Right atrium auricular region (tissue), 2 donors: ENCODE results near the gene IGF1. TPM values are rescaled to one million over a fixed set of nuclear protein-coding genes. Genes with fewer than 3 reads are reported as not detected.

ENCODE experiments used
- DNase-seq: peaks from one replicate; pipeline ENCODE4 v3.0.0-alpha.2; 2019; ENCODE audit warnings: low spot score
- H3K27ac ChIP-seq, 2 donors: fragments of 200-600 bp; sonication (generic); 1 replicate in 1 of 2; 2 replicates in 1 of 2; pipeline ENCODE4 v1.5.1; 2016 to 2019
- H3K27me3 ChIP-seq, 2 donors: fragments of 200-600 bp; sonication (generic); one replicate each; pipeline versions ENCODE4 v1.5.1 to v1.6.0; 2017 to 2019
- H3K36me3 ChIP-seq: fragments of 200-600 bp; sonication (generic); one replicate; pipeline ENCODE4 v1.5.1; 2016
- H3K4me1 ChIP-seq, 2 donors: fragments of 200-600 bp; sonication (generic); one replicate each; pipeline versions ENCODE4 v1.5.1 to v1.6.0; 2017 to 2019
- H3K4me3 ChIP-seq, 2 donors: fragments of 200-600 bp; sonication (generic); 1 replicate in 1 of 2; 2 replicates in 1 of 2; pipeline ENCODE4 v1.5.1; 2017 to 2019; ENCODE audit warnings: mild to moderate bottlenecking in 1 of 2, moderate library complexity in 1 of 2
- H3K9me3 ChIP-seq, 2 donors: fragments of 200-600 bp; sonication (generic); one replicate each; pipeline ENCODE4 v1.5.1; 2019
- total RNA-seq, 2 donors: library from RNA; depleted of rRNA; stranded (reverse); fragments of >200 nt; gene quantifications; one replicate each; pipeline ENCODE4 v1.1.0, GENCODE V29; 2016
- TF ChIP-seq, protein P1 (sequence below), 2 donors: fragments of 200-600 bp; sonication (generic); IDR thresholded peaks; one replicate each; pipeline ENCODE4 v1.5.1; 2019; ENCODE audit warnings: antibody characterized with exemption in 2 of 2

Gene IGF1
- total RNA-seq, 2 donors from 2014 or later, result 11.4 to 26.1 TPM

DNA sequence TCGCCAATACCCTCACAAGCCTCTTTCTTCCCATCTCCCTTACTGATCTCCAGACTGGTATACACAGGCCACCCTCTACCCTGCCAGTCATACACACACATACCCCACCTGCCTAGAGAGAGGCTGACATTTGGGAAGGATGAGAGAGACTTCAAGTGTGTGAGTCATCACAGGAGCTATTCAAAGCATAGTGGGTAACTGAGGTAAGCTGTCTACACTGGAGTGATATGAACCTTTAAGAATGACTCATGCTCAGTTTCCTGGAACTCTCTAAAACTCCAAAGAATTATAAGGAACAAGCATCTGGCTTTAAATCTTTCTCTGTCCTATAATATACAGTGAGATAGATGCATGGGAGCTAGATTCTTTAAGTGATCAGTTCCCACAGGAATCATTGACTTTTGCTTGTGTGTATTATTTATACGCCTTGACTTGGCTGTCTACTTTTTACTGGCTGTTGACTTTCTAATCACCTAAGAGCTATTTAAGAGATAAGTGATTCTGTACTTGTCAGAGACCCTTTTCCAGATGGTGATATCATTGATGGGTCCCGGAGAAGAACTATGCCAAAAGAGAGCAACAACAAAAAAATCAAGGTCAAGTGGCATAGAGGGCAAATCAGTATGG, 5.8 kb downstream of the IGF1 start:
- H3K27ac ChIP-seq, result no peak overlapping the region
- H3K4me3 ChIP-seq, result no peak overlapping the region
- peaks cover 0 to 8% of the 10 kb centered on the region in 2 donors for H3K4me1 ChIP-seq
- TF ChIP-seq, protein P1, sequence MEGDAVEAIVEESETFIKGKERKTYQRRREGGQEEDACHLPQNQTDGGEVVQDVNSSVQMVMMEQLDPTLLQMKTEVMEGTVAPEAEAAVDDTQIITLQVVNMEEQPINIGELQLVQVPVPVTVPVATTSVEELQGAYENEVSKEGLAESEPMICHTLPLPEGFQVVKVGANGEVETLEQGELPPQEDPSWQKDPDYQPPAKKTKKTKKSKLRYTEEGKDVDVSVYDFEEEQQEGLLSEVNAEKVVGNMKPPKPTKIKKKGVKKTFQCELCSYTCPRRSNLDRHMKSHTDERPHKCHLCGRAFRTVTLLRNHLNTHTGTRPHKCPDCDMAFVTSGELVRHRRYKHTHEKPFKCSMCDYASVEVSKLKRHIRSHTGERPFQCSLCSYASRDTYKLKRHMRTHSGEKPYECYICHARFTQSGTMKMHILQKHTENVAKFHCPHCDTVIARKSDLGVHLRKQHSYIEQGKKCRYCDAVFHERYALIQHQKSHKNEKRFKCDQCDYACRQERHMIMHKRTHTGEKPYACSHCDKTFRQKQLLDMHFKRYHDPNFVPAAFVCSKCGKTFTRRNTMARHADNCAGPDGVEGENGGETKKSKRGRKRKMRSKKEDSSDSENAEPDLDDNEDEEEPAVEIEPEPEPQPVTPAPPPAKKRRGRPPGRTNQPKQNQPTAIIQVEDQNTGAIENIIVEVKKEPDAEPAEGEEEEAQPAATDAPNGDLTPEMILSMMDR (IDR thresholded peaks at IDR 0.05), result no peak
- no peaks in the 10 kb centered on the region for H3K9me3 ChIP-seq
- no peak for DNase-seq
- no peaks in the 10 kb centered on the region for H3K27me3 ChIP-seq
- no peaks in the 10 kb centered on the region for H3K36me3 ChIP-seq

DNA sequence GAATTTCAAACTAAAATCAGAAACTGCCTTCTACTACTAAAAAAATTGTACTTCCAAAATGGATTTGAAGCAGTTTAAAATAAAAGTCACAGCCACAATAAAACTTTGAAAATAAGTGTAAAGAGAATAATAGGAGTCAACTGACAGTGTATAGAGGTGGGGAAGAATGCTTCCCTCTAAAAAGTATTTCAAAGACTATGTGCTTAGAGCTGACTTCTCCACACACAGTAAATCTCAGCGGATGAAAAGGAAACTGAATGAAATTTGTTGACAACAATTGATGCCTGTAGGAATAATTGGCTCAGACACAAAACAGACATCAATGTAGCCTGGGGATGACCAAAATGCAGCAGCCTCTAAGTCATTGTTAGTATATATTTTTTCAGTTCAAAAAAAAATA, 7.9 kb downstream of the IGF1 start:
- Histone ChIP-seq H3K36me3 (no peaks in the 10 kb centered on the region), H3K4me3 (no peak overlapping the region), H3K9me3 (no peaks in the 10 kb centered on the region), H3K4me1 (no peaks in the 10 kb centered on the region), H3K27me3 (no peaks in the 10 kb centered on the region), H3K27ac (no peak overlapping the region)
- DNase-seq, result no peak
- TF ChIP-seq, protein P1 (IDR thresholded peaks at IDR 0.05), result no peak

DNA sequence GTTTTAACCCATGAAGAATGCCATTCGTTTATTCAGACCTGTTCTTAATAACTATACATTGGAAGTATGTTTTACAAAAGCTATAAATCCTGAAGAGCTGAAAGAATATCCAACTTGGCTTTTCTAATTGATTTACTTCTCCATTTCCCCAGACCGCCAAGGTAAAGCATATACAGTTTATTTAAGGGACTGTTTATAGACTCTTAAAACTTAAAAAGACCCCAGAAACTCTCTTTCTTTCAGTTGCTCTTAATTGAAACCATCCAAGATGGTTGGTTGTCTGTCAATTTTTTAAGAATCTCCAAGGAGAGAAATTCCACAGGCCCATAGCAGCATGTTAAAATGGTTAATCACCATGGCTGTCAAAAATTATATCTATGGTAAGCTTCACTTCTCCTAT, 8.8 kb downstream of the IGF1 start:
- H3K4me1 ChIP-seq, result no peaks in the 10 kb centered on the region
- TF ChIP-seq, protein P1 (IDR thresholded peaks at IDR 0.05), result no peak
- H3K9me3 ChIP-seq, result no peaks in the 10 kb centered on the region
- DNase-seq, result no peak
- H3K27ac ChIP-seq, result no peak overlapping the region
- H3K36me3 ChIP-seq, result no peaks in the 10 kb centered on the region
- no peaks in the 10 kb centered on the region for H3K27me3 ChIP-seq
- H3K4me3 ChIP-seq, result no peak overlapping the region

DNA sequence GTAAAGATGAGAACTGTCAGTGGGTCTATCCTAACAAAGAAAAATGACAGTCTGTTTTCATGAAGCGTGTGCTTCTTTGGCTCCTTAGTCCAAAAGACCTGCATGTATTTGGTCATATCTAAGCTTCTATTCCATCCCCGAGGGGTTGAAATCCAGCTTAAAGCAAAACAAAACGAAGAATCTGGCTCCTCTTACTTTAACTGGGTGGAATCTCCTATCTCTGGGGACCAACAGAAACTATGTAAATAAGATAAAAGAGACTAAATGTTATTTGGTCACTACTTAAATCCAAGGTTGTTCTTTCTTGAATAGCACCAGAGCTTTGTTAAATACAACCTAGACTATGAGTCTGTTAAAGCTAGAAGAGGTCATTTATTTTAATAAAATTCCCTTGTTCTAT, 9.4 kb downstream of the IGF1 start:
- no peaks in the 10 kb centered on the region for H3K36me3 ChIP-seq
- TF ChIP-seq, protein P1 (IDR thresholded peaks at IDR 0.05), result no peak

DNA sequence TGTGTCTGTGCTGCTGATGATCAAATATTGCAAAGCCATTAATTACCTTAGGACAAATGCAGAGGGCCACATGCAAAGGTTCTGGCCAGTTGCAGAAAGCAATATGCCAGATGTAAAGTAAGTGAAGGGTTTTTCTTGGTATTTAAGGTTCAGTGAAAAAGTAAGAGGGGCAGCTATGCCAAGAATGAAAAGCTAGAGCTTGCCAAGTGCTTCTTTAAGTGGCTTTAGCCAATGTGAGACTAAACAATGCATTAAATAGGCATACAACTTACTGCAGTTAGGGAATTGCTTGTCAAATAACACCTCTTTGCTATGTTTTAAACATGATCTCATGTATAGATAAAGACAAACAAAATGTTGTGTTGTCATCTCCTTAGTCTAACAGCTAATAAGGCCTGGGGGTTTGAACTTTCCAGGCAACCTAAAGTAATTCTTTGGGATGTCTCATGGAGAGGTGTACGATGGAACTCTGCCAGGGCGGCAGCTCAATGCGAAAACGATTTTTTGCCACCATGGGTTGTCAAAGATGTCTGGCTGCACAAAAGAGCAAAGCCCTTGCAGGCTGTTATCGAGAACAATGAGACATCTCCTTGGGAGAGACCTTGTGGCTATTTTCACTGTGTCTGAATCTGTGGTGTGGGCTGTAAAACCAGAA, 12.0 kb downstream of the IGF1 start:
- H3K9me3 ChIP-seq, result no peaks in the 10 kb centered on the region
- TF ChIP-seq, protein P1 (IDR thresholded peaks at IDR 0.05), result no peak
- DNase-seq, result no peak
- no peaks in the 10 kb centered on the region for H3K27me3 ChIP-seq
- no peaks in the 10 kb centered on the region for H3K4me1 ChIP-seq
- H3K27ac ChIP-seq, result no peak overlapping the region
- H3K4me3 ChIP-seq, result no peak overlapping the region
- no peaks in the 10 kb centered on the region for H3K36me3 ChIP-seq

More for the DNA sequence above, 9.4 kb downstream of the IGF1 start:
- Histone ChIP-seq H3K27me3 (no peaks in the 10 kb centered on the region), H3K4me1 (no peaks in the 10 kb centered on the region), H3K4me3 (no peak overlapping the region), H3K27ac (no peak overlapping the region), H3K9me3 (no peaks in the 10 kb centered on the region)
- DNase-seq, result no peak
